Fibroblast of pulmonary artery (primary cell): ENCODE results near the gene PEMT.

Experiments used
- DNase-seq: peaks from one replicate; pipeline ENCODE4 v3.0.0-alpha.2; 2010; ENCODE audit warnings: low read depth
- H3K4me3 ChIP-seq: replicated peaks from 2 replicates; pipeline ENCODE4 v1.5.1; 2011; ENCODE audit warnings: low read depth, mild to moderate bottlenecking, control low read depth, low read length, moderate library complexity
- TF ChIP-seq, protein P1 (sequence below): IDR thresholded peaks from 2 replicates; pipeline ENCODE4 v1.5.1; 2011; ENCODE audit warnings: mild to moderate bottlenecking, control low read depth, low read length, inconsistent platforms; ENCODE audit errors: missing control alignments

Gene PEMT

DNA sequence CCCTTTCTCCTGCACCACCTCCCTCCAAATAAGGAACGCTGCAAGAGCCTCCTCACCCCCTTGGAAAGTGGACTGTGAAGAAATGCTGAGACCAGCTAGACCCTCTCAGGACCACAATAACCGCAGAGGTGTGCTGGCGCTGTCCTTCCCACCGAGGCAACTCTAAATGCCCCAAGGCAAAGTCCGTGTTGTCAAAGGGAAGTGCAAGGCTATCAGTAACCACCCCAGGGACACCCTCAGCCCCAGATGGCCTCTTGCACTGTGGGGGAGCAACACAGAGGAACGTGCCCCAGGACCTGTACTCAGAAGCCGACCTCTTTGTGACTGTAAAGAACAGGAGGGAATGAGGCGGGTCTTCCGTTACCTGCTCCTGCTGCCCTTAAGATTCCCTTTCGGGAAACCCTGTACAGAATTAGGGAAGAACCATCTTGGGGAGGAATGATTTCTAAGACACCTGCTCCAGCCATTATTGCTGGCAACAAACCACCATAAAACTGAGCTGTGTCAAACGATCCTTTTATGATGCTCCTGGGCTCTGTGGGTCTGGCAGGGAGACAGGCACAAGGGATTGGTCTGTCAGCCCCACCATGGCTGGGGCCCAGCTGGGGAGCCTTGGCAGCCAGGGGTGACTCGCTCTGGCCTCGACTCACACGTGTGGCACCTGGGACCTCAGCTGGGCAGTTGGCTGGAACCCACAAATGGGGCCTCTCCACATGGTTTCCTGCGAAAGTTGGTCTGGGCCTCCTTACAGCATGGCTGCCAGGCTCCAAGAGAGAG is 129.3 kb downstream of the PEMT start:
- no peak overlapping the region for H3K4me3 ChIP-seq
- TF ChIP-seq, protein P1, sequence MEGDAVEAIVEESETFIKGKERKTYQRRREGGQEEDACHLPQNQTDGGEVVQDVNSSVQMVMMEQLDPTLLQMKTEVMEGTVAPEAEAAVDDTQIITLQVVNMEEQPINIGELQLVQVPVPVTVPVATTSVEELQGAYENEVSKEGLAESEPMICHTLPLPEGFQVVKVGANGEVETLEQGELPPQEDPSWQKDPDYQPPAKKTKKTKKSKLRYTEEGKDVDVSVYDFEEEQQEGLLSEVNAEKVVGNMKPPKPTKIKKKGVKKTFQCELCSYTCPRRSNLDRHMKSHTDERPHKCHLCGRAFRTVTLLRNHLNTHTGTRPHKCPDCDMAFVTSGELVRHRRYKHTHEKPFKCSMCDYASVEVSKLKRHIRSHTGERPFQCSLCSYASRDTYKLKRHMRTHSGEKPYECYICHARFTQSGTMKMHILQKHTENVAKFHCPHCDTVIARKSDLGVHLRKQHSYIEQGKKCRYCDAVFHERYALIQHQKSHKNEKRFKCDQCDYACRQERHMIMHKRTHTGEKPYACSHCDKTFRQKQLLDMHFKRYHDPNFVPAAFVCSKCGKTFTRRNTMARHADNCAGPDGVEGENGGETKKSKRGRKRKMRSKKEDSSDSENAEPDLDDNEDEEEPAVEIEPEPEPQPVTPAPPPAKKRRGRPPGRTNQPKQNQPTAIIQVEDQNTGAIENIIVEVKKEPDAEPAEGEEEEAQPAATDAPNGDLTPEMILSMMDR, result no peak
- no peak for DNase-seq

- no peak overlapping the region for H3K4me3 ChIP-seq
- no peak for DNase-seq
- TF ChIP-seq, protein P1, result no peak
Observed at GRCh38 chr17:17460038-17460437, 131.5 kb downstream of the PEMT start.

DNA sequence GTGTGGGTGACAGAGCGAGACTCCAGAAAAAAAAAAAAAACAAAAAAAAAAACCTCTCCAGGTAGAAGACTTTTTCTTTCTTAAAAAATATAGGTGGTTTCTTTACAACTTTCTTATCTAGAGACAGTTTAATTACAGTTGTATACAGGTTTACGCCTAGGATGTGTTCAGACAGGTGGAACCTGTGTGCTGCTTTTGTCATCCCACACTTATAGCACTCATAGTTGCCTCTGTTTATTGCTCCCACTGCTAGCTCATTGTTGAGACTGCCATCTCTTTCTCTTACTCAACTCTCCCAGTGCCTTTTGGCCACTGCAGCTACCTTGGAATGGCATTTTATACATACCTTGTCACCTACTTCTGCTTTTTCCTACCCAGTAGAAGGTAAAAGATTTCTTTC is 133.8 kb downstream of the PEMT start:
- no peak overlapping the region for H3K4me3 ChIP-seq
- TF ChIP-seq, protein P1, result no peak
- DNase-seq, result no peak

DNA sequence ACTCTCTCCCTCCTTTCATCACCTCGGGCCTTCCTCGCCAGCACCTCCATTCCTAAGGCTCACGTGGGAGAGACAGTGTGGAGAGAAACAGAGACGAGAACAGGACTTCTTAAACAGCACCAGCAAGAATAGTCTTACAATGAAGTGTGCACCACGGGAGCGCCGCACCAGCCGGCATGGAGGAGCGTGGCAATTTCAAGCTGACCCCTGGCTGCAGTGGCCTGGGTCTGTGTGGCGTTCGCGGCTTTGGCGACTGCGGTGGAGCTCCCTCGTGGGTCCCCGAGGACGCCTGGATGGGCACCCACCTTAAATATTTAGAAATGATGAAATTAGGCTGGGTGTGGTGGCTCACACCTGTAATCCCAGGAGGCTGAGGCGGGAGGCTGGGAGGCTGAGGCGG is 135.3 kb downstream of the PEMT start:
- DNase-seq, result no peak
- TF ChIP-seq, protein P1, result no peak
- H3K4me3 ChIP-seq, result no peak overlapping the region
